ENCODE results near the gene RHNO1.

- TF ChIP-seq RAD21 (IDR thresholded peaks at IDR 0.05; ENCODE audit: low read length) (no peak), CTCF (conservative IDR thresholded peaks at IDR 0.05; ENCODE audit: low read depth, low read length) (no peak), POLR2A (IDR thresholded peaks at IDR 0.05; ENCODE audit: low read depth, low read length) (no peak), BHLHE40 (IDR thresholded peaks at IDR 0.05; ENCODE audit: low read depth, low read length) (no peak), RFX5 (IDR thresholded peaks at IDR 0.05; ENCODE audit: low read depth, low read length) (no peak), USF2 (IDR thresholded peaks at IDR 0.05; ENCODE audit: low read depth, low read length) (no peak), CHD1 (IDR thresholded peaks at IDR 0.05; ENCODE audit: low read depth, low read length) (no peak), CEBPB (IDR thresholded peaks at IDR 0.05; ENCODE audit: low read depth, low read length) (no peak), RCOR1 (IDR thresholded peaks at IDR 0.05; ENCODE audit: insufficient replicate concordance, low read length) (no peak), SMC3 (IDR thresholded peaks at IDR 0.05; ENCODE audit: low read depth, low read length) (no peak), ELK1 (IDR thresholded peaks at IDR 0.05; ENCODE audit: borderline replicate concordance, low read depth, low read length) (no peak), MXI1 (IDR thresholded peaks at IDR 0.05; ENCODE audit: borderline replicate concordance, low read depth, low read length) (no peak), MAFK (IDR thresholded peaks at IDR 0.05; ENCODE audit: low read depth, low read length) (no peak)
Measured at GRCh38 chr12:2934371-2934770, 57.3 kb downstream of the RHNO1 start.

Measured in IMR-90 (cell line).